OCI-LY7 (cell line): ENCODE data around the gene GSN. TPM values are rescaled to one million over a fixed set of nuclear protein-coding genes. Genes with fewer than 3 reads are reported as not detected.

Experiments used
- BruUV-seq: library from RNA; stranded (reverse); fragments of 400-500 nt; replicated peaks from 2 replicates; lab custom pipeline; 2021; lab: Mats Ljungman, UMichigan
- CTCF ChIA-PET: fragments of 300-600 bp; sonication (Branson Sonifier 250); formaldehyde crosslinking; loops from one replicate; lab custom pipeline; 2022; ENCODE audit warnings: antibody characterized with exemption; ENCODE audit not compliant: unreplicated experiment; lab: Charles Lee
- POLR2A ChIA-PET: fragments of 300-600 bp; sonication (Branson Sonifier 250); formaldehyde crosslinking; loops from one replicate; lab custom pipeline; 2022; ENCODE audit warnings: antibody characterized with exemption; lab: Charles Lee
- DNase-seq: peaks from one replicate; pipeline ENCODE4 v3.0.0-alpha.2; 2015; ENCODE audit warnings: low spot score
- H2AFZ ChIP-seq: fragments of 200-600 bp; sonication (generic), shearing (Covaris generic); 2 replicates; pipeline ENCODE4 v1.6.1; 2014; ENCODE audit warnings: mild to moderate bottlenecking, antibody characterized with exemption, low read length, moderate library complexity
- H3K27ac ChIP-seq: fragments of 200-600 bp; sonication (generic); 2 replicates; pipeline ENCODE4 v1.5.1; 2014; ENCODE audit warnings: mixed run types, low read depth, mild to moderate bottlenecking, moderate library complexity, low read length, inconsistent platforms; ENCODE audit not compliant: poor library complexity, severe bottlenecking
- H3K36me3 ChIP-seq: fragments of 200-600 bp; sonication (generic); 2 replicates; pipeline ENCODE4 v1.6.1; 2014; ENCODE audit warnings: mild to moderate bottlenecking, antibody characterized with exemption, low read length, moderate library complexity, mixed read lengths; ENCODE audit not compliant: insufficient read depth
- H3K4me1 ChIP-seq: fragments of 200-600 bp; sonication (generic); 2 replicates; pipeline ENCODE4 v1.5.1; 2014; ENCODE audit warnings: mild to moderate bottlenecking, low read length; ENCODE audit not compliant: insufficient read depth, poor library complexity, severe bottlenecking
- H3K4me2 ChIP-seq: fragments of 200-600 bp; sonication (generic); 2 replicates; pipeline ENCODE4 v1.6.1; 2014; ENCODE audit warnings: mild to moderate bottlenecking, low read length
- H3K4me3 ChIP-seq: fragments of 200-600 bp; sonication (generic); 2 replicates; pipeline ENCODE4 v1.5.1; 2014; ENCODE audit warnings: mild to moderate bottlenecking, low read depth, low read length; ENCODE audit not compliant: poor library complexity, severe bottlenecking
- H3K79me2 ChIP-seq: fragments of 200-600 bp; sonication (generic); 2 replicates; pipeline ENCODE4 v1.6.1; 2016; ENCODE audit warnings: low read depth, mild to moderate bottlenecking, low read length, moderate library complexity, mixed read lengths; ENCODE audit not compliant: insufficient read depth
- H3K9me2 ChIP-seq: fragments of 200-600 bp; sonication (generic); 2 replicates; pipeline ENCODE4 v1.6.1; 2016; ENCODE audit warnings: mild to moderate bottlenecking, low read length, mixed read lengths; ENCODE audit not compliant: insufficient read depth
- H3K9me3 ChIP-seq: fragments of 200-600 bp; sonication (generic); 2 replicates; pipeline ENCODE4 v1.6.1; 2014; ENCODE audit warnings: mild to moderate bottlenecking, mixed run types, low read length, mixed read lengths
- H4K20me1 ChIP-seq: fragments of 200-600 bp; sonication (generic); 2 replicates; pipeline ENCODE4 v1.6.1; 2014; ENCODE audit warnings: mild to moderate bottlenecking, antibody characterized with exemption, low read length, moderate library complexity, mixed read lengths; ENCODE audit not compliant: insufficient read depth
- EZH2phosphoT487 ChIP-seq: fragments of 200-600 bp; sonication (generic); IDR thresholded peaks from 2 replicates; pipeline ENCODE4 v1.6.1; 2018; ENCODE audit warnings: low read depth, borderline replicate concordance, mild to moderate bottlenecking, mixed run types, antibody characterized with exemption, low read length, moderate library complexity, mixed read lengths
- intact Hi-C: fragments of 100-400 bp; cut with micrococcal nuclease; formaldehyde crosslinking; loops from one replicate; pipeline ENCODE4 v1.10.0; 2022; ENCODE audit not compliant: unreplicated experiment
- total RNA-seq, 2 experiments: library from RNA; depleted of rRNA in 1 of 2; stranded (reverse); fragments of >200 nt in 1 of 2; shearing (Covaris generic) in 1 of 2; gene quantifications; 2 replicates each; pipeline ENCODE4 v1.2.3, GENCODE V29; 2014 to 2022
- TF ChIP-seq, protein P1 (sequence below): fragments of 200-600 bp; sonication (generic); conservative IDR thresholded peaks from 2 replicates; pipeline ENCODE4 v1.5.1; 2014; ENCODE audit warnings: mild to moderate bottlenecking, antibody characterized with exemption, low read length, moderate library complexity, mixed read lengths

GSN gene
- total RNA-seq, 2 experiments from 2014 or later = 13.4 to 16.3 TPM

DNA sequence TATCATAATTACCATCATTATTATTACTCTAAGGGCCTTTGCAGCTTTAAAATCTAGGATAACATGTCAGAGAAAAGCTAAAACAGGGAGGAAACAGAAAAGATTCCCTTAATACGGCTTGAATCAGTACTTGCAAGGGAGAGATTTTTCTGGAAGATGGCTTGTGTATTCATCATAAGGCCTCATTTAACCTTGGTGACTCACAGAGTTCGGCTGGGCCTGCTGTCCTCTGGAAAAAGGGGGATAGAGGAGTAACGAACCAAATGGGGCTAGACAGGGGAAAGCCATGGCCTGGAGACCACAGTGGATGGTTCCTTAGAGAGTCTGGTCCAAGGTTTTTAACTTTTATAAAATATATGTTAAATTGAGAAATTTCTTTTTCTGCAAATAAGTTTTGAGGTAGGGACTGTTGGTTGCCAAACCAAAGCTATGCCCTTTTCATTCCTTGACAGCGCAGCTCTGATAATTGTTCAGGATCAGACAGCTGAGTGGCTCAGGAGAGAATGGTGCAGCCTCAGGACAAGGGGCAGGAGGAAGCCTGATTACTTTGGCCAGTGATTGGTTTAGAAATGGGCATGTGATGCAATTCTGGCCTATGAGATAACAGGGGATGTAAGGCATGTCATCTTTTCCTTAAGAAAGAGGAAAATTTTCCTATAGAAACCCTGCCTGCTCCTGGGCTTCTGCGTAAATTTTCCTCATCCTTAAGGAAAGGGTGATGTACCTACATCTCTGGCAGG lies 25.6 kb upstream of the GSN start:
- H3K79me2 ChIP-seq = no peaks in the 10 kb centered on the region
- no peak overlapping the region for H2AFZ ChIP-seq
- no peak for TF ChIP-seq EZH2phosphoT487
- TF ChIP-seq, protein P1, sequence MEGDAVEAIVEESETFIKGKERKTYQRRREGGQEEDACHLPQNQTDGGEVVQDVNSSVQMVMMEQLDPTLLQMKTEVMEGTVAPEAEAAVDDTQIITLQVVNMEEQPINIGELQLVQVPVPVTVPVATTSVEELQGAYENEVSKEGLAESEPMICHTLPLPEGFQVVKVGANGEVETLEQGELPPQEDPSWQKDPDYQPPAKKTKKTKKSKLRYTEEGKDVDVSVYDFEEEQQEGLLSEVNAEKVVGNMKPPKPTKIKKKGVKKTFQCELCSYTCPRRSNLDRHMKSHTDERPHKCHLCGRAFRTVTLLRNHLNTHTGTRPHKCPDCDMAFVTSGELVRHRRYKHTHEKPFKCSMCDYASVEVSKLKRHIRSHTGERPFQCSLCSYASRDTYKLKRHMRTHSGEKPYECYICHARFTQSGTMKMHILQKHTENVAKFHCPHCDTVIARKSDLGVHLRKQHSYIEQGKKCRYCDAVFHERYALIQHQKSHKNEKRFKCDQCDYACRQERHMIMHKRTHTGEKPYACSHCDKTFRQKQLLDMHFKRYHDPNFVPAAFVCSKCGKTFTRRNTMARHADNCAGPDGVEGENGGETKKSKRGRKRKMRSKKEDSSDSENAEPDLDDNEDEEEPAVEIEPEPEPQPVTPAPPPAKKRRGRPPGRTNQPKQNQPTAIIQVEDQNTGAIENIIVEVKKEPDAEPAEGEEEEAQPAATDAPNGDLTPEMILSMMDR = no peak
- intact Hi-C loops = no loop called here
- no peak overlapping the region for H3K4me2 ChIP-seq
- no TSS peak for BruUV-seq
- no peak overlapping the region for H3K27ac ChIP-seq
- H3K9me2 ChIP-seq = no peaks in the 10 kb centered on the region
- H3K36me3 ChIP-seq = 0 out of 2 replicates have a peak, but pooled peaks cover 7% of the 10 kb centered on the region
- H3K4me3 ChIP-seq = no peak overlapping the region
- H3K9me3 ChIP-seq = peaks cover 9% of the 10 kb centered on the region; the same call in 1 of the 2 replicates
- H3K4me1 ChIP-seq = no peaks in the 10 kb centered on the region
- CTCF ChIA-PET = no interaction called here
- POLR2A ChIA-PET = interaction anchor here (0.6 to 1.5 kb wide), 4 partner anchors 10 to 409 kb away, joined by 3 to 5 read pairs (median 3); no protein-coding TSS in a partner anchor
- H4K20me1 ChIP-seq = no peaks in the 10 kb centered on the region
- DNase-seq = no peak

DNA sequence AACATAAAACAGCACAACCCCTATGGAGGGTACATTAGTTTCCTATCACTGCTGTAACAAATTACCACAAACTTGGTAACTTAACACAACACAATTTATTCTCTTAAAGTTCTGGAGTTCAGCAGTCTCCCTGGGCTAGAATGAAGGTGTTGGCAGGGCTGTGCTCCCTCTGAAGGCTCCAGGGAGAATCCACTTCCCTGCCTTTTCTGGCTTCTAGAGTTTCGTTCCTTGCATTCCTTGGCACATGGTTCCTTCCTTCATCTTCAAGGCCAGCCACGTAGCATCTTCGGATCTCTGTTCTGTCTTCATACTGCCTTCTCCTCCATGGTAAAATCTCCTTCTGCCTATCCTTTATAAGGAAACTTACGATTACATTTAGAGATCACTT lies 25.0 kb upstream of the GSN start:
- no peaks in the 10 kb centered on the region for H3K9me2 ChIP-seq
- no peak overlapping the region for H2AFZ ChIP-seq
- H3K4me2 ChIP-seq = no peak overlapping the region
- intact Hi-C loops = no loop called here
- H3K9me3 ChIP-seq = peaks cover 9% of the 10 kb centered on the region; the same call in 1 of the 2 replicates
- no peak for DNase-seq
- no peaks in the 10 kb centered on the region for H3K4me1 ChIP-seq
- no peaks in the 10 kb centered on the region for H4K20me1 ChIP-seq
- H3K36me3 ChIP-seq = 0 out of 2 replicates have a peak, but pooled peaks cover 7% of the 10 kb centered on the region
- BruUV-seq = no TSS peak
- CTCF ChIA-PET = no interaction called here
- POLR2A ChIA-PET = interaction anchor here (1.5 kb wide), 1 partner anchor 11 kb away, joined by 5 read pairs; no protein-coding TSS in a partner anchor
- no peak overlapping the region for H3K4me3 ChIP-seq
- no peak overlapping the region for H3K27ac ChIP-seq
- H3K79me2 ChIP-seq = no peaks in the 10 kb centered on the region
- no peak for TF ChIP-seq EZH2phosphoT487
- TF ChIP-seq, protein P1 = no peak
